Left lobe of liver (tissue), 2 donors: ENCODE results near the gene CANT1. TPM values are rescaled to one million over a fixed set of nuclear protein-coding genes. Genes with fewer than 3 reads are reported as not detected.

ENCODE experiments used
- ATAC-seq: fragments of 200-7000 bp; cut with Tn5 transposase; one replicate; pipeline ENCODE4 v1.9.1; 2020; ENCODE audit warnings: mild to moderate bottlenecking, moderate library complexity
- DNase-seq: peaks from one replicate; pipeline ENCODE4 v3.0.0-alpha.2; 2020; ENCODE audit warnings: low spot score
- total RNA-seq: library from RNA; stranded (reverse); gene quantifications from one replicate; pipeline ENCODE4 v1.2.1, GENCODE V29; 2021
- donor health status: DM: no; HTN: no; CAD: no; lungs with moderate emphysema.
- donor health status: DM: no; HTN: yes; CAD: no.

The CANT1 gene
- total RNA-seq, 1 donor from 2014 or later, result 20.4 TPM

- DNase-seq (no peak), ATAC-seq (no peak)
Measured at GRCh38 chr17:79012563-79013134, 3.1 kb upstream of the CANT1 start.

- no peak for DNase-seq
- ATAC-seq, result no peak
Measured at GRCh38 chr17:79011451-79012147, 2.0 kb upstream of the CANT1 start.

- no peak for ATAC-seq
- no peak for DNase-seq
Measured at GRCh38 chr17:79010304-79010646, 711 bp upstream of the CANT1 start.

- ATAC-seq, result no peak
- no peak for DNase-seq
Measured at GRCh38 chr17:79008666-79009387, 737 bp downstream of the CANT1 start.

- no peak for ATAC-seq
- DNase-seq, result no peak
Measured at GRCh38 chr17:79007504-79008381, 1.8 kb downstream of the CANT1 start.

GRCh38 chr17:79006794-79007503, 2.6 kb downstream of the CANT1 start:
- no peak for ATAC-seq
- no peak for DNase-seq

GRCh38 chr17:79006046-79006445, 3.5 kb downstream of the CANT1 start:
- DNase-seq (no peak), ATAC-seq (no peak)

- ATAC-seq (no peak), DNase-seq (no peak)
Measured at GRCh38 chr17:79005063-79005861, 4.3 kb downstream of the CANT1 start.

- ATAC-seq (no peak), DNase-seq (no peak)
Measured at GRCh38 chr17:79003661-79004411, 5.7 kb downstream of the CANT1 start.

- ATAC-seq, result no peak
- DNase-seq, result peak; percentile 29
Measured at GRCh38 chr17:79002796-79003593, 6.6 kb downstream of the CANT1 start.

GRCh38 chr17:79002291-79002690, 7.3 kb downstream of the CANT1 start:
- DNase-seq, result peak; percentile 34
- no peak for ATAC-seq

GRCh38 chr17:79001190-79002020, 8.2 kb downstream of the CANT1 start:
- ATAC-seq (no peak), DNase-seq (peak; percentile 37)

- ATAC-seq, result no peak
- DNase-seq, result peak; percentile 40
Measured at GRCh38 chr17:79000396-79001189, 9.0 kb downstream of the CANT1 start.

GRCh38 chr17:78999947-79000395, 9.6 kb downstream of the CANT1 start:
- ATAC-seq (no peak), DNase-seq (peak; percentile 12)

- ATAC-seq (no peak), DNase-seq (peak; percentile 33)
Measured at GRCh38 chr17:78999056-78999768, 10.4 kb downstream of the CANT1 start.
